ENCODE measurements around the gene HEATR5A.

GRCh38 chr14:31258427-31259039 is 161.8 kb downstream of the HEATR5A start:
- TF ChIP-seq POLR2A (IDR thresholded peaks at IDR 0.05) (no peak), CTCF (IDR thresholded peaks at IDR 0.05) (no peak), EP300 (IDR thresholded peaks at IDR 0.05) (no peak), POLR2AphosphoS5 (IDR thresholded peaks at IDR 0.05) (no peak)
